VCaP (cell line): ENCODE measurements around the gene MYO7B.

Experiments used
- H3K27ac ChIP-seq: fragments of 450-650 bp; 2 replicates; pipeline ENCODE4 v1.5.1; 2017
- CTCF ChIP-seq: fragments of 450-650 bp; conservative IDR thresholded peaks from 2 replicates; pipeline ENCODE4 v1.5.1; 2017; ENCODE audit warnings: mild to moderate bottlenecking, moderate library complexity

Gene MYO7B

GRCh38 chr2:127560201-127560930 lies 24.9 kb downstream of the MYO7B start:
- no peak for TF ChIP-seq CTCF
- H3K27ac ChIP-seq = no peak overlapping the region

DNA sequence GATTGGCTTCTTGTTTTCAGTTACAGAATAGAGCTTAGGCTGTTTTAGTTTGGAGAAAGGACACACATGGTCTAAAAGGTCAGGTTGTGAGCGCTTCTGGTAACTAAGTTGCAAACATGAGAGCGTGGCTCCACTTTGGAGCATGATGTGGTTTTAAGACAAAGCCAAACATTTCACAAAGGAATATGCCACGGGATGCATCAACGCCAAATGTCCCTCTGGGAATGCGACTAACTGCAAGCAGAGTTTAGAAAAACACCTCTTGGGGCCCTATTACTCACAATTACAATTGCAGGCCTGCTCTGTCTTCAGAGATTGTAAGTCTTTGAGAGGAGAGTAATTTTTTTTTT lies 25.4 kb downstream of the MYO7B start:
- H3K27ac ChIP-seq = no peak overlapping the region
- no peak for TF ChIP-seq CTCF

DNA sequence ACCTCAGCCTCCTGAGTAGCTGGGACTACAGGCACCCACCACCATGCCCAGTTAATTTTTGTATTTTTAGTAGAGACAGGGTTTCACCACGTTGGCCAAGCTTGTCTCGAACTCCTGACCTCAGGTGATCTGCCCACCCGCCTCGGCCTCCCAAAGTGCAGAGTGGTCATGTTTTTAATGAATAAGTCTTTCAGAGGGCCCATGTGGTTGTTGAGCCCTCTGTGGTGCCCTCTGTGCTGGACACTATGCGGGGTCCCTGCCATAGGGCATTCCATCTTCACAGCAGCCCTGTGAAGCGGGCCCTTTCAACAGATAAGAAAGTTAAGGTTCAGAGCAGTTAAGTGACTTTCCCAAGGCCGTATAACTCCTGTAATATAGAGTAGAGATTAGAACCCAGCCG lies 25.9 kb downstream of the MYO7B start:
- H3K27ac ChIP-seq = no peak overlapping the region
- TF ChIP-seq CTCF = no peak

GRCh38 chr2:127562936-127563335 lies 27.5 kb downstream of the MYO7B start:
- no peak overlapping the region for H3K27ac ChIP-seq
- no peak for TF ChIP-seq CTCF

DNA sequence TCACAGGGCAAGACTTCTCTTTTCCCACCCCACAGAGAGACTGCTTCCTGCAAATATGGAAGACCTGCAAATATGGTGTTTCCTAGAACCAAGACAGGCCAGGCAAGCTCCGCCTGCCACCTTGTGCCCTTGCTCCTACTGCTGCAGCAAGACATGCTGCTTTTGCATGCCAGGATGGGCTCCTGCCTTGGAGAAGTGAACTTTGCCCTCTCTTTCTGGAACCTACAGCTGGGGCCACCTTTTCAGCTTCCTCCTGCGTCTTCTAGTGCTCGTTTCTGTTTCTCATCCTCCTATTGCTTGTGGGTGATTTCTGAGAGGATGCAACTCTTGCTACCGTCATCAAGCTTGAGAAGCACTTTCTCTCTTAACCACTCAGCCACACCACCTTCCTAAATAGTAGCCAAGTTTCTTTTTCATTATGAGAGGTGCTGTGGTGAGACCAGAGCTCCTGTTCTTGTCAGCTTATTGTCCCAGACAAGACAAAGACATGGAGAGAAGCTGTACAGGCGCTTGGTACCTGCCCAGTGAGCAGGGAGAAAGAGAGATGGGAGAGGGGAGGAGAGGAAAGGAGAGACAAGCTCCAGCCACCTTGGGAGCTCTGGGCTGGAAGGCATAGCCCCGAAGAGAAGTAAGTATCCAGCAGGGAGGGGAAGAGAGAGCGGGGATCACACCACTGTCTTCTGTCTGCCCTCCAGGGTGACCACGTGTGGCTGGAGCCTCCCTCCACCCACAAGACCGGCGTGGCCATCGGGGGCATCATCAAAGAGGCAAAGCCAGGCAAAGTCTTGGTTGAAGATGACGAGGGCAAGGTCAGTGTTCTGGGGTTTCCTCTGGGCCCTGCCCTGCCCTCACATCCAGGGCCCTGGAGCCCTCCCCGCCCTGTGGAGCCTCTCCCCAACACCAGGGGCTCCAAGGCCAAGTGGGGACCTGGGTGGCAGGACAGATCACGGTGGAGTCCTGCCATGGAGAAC lies 28.3 kb downstream of the MYO7B start:
- no peak for TF ChIP-seq CTCF
- no peak overlapping the region for H3K27ac ChIP-seq

DNA sequence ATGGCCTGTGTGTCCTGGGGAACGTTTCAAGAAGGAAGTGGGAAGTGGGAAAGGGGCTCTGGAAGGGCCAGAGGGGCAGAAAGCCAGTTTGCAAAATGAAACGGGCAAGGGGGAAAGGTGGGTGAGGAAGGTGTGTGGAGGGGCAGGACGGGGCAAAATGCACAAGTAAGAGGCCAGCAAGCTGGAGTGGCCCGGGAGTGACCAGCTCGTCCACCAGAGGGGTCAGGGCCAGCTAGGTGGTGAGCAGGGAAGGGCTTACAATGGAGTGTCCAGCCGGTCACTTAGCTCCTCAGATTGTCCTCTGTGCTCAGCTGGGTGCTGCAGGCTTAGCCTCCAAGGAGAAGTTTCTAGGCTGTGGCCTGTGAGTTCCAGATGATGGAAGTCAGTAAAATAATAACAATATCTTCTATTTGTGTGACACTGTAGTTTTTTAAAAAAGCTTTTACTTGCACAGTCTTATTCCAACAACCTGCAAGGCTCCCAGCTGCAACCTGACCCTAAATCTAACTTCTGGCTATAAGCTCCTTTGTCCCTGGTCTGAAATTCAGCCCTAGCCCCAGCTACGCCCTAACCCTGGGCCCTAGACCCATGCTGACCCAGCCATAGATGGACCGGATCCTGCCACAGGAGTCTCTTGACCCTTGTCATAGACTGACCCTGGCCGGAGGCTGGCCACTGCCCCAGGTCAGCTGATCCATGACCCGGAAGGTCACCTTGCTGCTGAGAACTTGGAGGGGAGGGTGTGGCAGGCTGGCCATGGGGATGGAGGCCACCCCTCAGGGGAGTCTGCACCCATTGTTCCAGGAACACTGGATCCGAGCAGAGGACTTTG lies 29.2 kb downstream of the MYO7B start:
- no peak for TF ChIP-seq CTCF

More for the DNA sequence above, 29.2 kb downstream of the MYO7B start:
- H3K27ac ChIP-seq = no peak overlapping the region
